IMR-90 (cell line): ENCODE measurements around the gene ITPKB. TPM values are rescaled to one million over a fixed set of nuclear protein-coding genes. Genes with fewer than 3 reads are reported as not detected.

Experiments
- ATAC-seq: fragments of 200-7000 bp; cut with Tn5 transposase; 2 replicates; pipeline ENCODE4 v1.9.1; 2020; ENCODE audit warnings: low read depth, mild to moderate bottlenecking, moderate library complexity
- BruUV-seq: library from RNA; stranded (reverse); fragments of 400-500 nt; replicated peaks from 2 replicates; lab custom pipeline; 2021; lab: Mats Ljungman, UMichigan
- CTCF ChIA-PET: fragments of 300-600 bp; formaldehyde crosslinking; extraction: SDS; loops from one replicate; lab custom pipeline; 2021; ENCODE audit warnings: antibody characterized with exemption; lab: Yijun Ruan, JAX
- POLR2A ChIA-PET: fragments of 300-600 bp; sonication (Branson Sonifier 250); formaldehyde crosslinking; loops from one replicate; lab custom pipeline; 2022; ENCODE audit warnings: antibody characterized with exemption; ENCODE audit not compliant: unreplicated experiment; lab: Charles Lee
- DNase-seq: peaks from one replicate; pipeline ENCODE4 v3.0.0; 2013
- H2AFZ ChIP-seq: replicated peaks from 2 replicates; pipeline ENCODE3; 2013; ENCODE audit warnings: low read length, mild to moderate bottlenecking; ENCODE audit not compliant: poor library complexity
- H2AK5ac ChIP-seq: 2 replicates; pipeline ENCODE4 v1.6.1; 2013; ENCODE audit warnings: low read depth, low read length, inconsistent platforms
- H2AK9ac ChIP-seq: replicated peaks from 2 replicates; pipeline ENCODE3; 2013; ENCODE audit warnings: mild to moderate bottlenecking, low read depth, low read length, moderate library complexity; ENCODE audit not compliant: poor library complexity
- H2BK120ac ChIP-seq: 2 replicates; pipeline ENCODE4 v1.6.1; 2013; ENCODE audit warnings: low read depth, low read length, inconsistent platforms
- H2BK15ac ChIP-seq: 3 replicates; pipeline ENCODE4 v1.6.1; 2013; ENCODE audit warnings: low read depth, low read length, inconsistent platforms
- H2BK20ac ChIP-seq: 2 replicates; pipeline ENCODE4 v1.6.1; 2013; ENCODE audit warnings: low read depth, mild to moderate bottlenecking, inconsistent platforms, low read length, moderate library complexity
- H2BK5ac ChIP-seq: 2 replicates; pipeline ENCODE4 v1.6.1; 2013; ENCODE audit warnings: mild to moderate bottlenecking, low read depth, low read length, inconsistent platforms; ENCODE audit not compliant: poor library complexity, severe bottlenecking
- H3K14ac ChIP-seq: replicated peaks from 2 replicates; pipeline ENCODE4 v1.6.1; 2013; ENCODE audit warnings: low read depth, low read length, inconsistent platforms
- H3K18ac ChIP-seq: 2 replicates; pipeline ENCODE4 v1.6.1; 2013; ENCODE audit warnings: low read depth, low read length, control low read depth
- H3K23ac ChIP-seq: 2 replicates; pipeline ENCODE4 v1.6.1; 2013; ENCODE audit warnings: low read depth, low read length, inconsistent platforms
- H3K27ac ChIP-seq: 2 replicates; pipeline ENCODE4 v1.5.1; 2013; ENCODE audit warnings: mild to moderate bottlenecking, control low read depth, low read length; ENCODE audit not compliant: insufficient read depth
- H3K27me3 ChIP-seq: 2 replicates; pipeline ENCODE4 v1.6.1; 2013; ENCODE audit warnings: low read length; ENCODE audit not compliant: control insufficient read depth, insufficient read depth
- H3K36me3 ChIP-seq: 2 replicates; pipeline ENCODE4 v1.6.1; 2013; ENCODE audit warnings: low read length, mixed read lengths; ENCODE audit not compliant: control insufficient read depth, insufficient read depth
- H3K4ac ChIP-seq: 2 replicates; pipeline ENCODE4 v1.6.1; 2013; ENCODE audit warnings: low read depth, low read length, inconsistent platforms
- H3K4me1 ChIP-seq: 2 replicates; pipeline ENCODE4 v1.6.1; 2013; ENCODE audit warnings: low read length, mixed read lengths; ENCODE audit not compliant: control insufficient read depth, insufficient read depth
- H3K4me2 ChIP-seq: 2 replicates; pipeline ENCODE4 v1.6.1; 2013; ENCODE audit warnings: low read depth, mild to moderate bottlenecking, control low read depth, low read length, moderate library complexity
- H3K4me3 ChIP-seq: 2 replicates; pipeline ENCODE4 v1.5.1; 2013; ENCODE audit warnings: low read depth, mild to moderate bottlenecking, control low read depth, low read length, moderate library complexity; ENCODE audit not compliant: insufficient read depth
- H3K56ac ChIP-seq: 2 replicates; pipeline ENCODE4 v1.6.1; 2013; ENCODE audit warnings: low read length, inconsistent platforms; ENCODE audit not compliant: insufficient read depth; ENCODE audit errors: extremely low read depth
- H3K79me1 ChIP-seq, 2 experiments: 2 replicates each; pipeline ENCODE4 v1.6.1; 2013; ENCODE audit warnings: low read length in 2 of 2, inconsistent platforms in 1 of 2, low read depth in 1 of 2
- H3K9ac ChIP-seq: 2 replicates; pipeline ENCODE4 v1.6.1; 2013; ENCODE audit warnings: low read depth, low read length, control low read depth
- H3K9me1 ChIP-seq: 2 replicates; pipeline ENCODE4 v1.6.1; 2013; ENCODE audit warnings: low read length, inconsistent platforms; ENCODE audit not compliant: insufficient read depth
- H3K9me3 ChIP-seq: 2 replicates; pipeline ENCODE4 v1.6.1; 2013; ENCODE audit warnings: low read length; ENCODE audit not compliant: control insufficient read depth, insufficient read depth
- H4K20me1 ChIP-seq: 2 replicates; pipeline ENCODE4 v1.6.1; 2013; ENCODE audit warnings: low read length, inconsistent platforms; ENCODE audit not compliant: insufficient read depth
- H4K5ac ChIP-seq: 2 replicates; pipeline ENCODE4 v1.6.1; 2013; ENCODE audit warnings: mild to moderate bottlenecking, low read depth, low read length, control low read depth
- H4K8ac ChIP-seq, 2 experiments: 2 replicates each; pipeline ENCODE4 v1.6.1; 2013; ENCODE audit warnings: low read depth in 2 of 2, low read length in 2 of 2, control low read depth in 1 of 2, inconsistent platforms in 1 of 2
- H4K91ac ChIP-seq: 2 replicates; pipeline ENCODE4 v1.6.1; 2013; ENCODE audit warnings: low read depth, low read length, inconsistent platforms; ENCODE audit not compliant: insufficient read depth
- BHLHE40 ChIP-seq: fragments of 150-350 bp; IDR thresholded peaks from 2 replicates; pipeline ENCODE4 v1.6.1; 2016; ENCODE audit warnings: mild to moderate bottlenecking, low read depth, low read length
- CHD1 ChIP-seq: IDR thresholded peaks from 2 replicates; pipeline ENCODE4 v1.6.1; 2012; ENCODE audit warnings: low read depth, low read length, improper control_type of control experiment
- MXI1 ChIP-seq: IDR thresholded peaks from 2 replicates; pipeline ENCODE4 v1.6.1; 2012; ENCODE audit warnings: low read depth, mild to moderate bottlenecking, low read length, moderate library complexity, borderline replicate concordance
- POLR2A ChIP-seq: IDR thresholded peaks from 2 replicates; pipeline ENCODE4 v1.6.1; 2012; ENCODE audit warnings: mild to moderate bottlenecking, low read depth, low read length
- RAD21 ChIP-seq: IDR thresholded peaks from 2 replicates; pipeline ENCODE4 v1.6.1; 2012; ENCODE audit warnings: low read length, improper control_type of control experiment
- RCOR1 ChIP-seq: IDR thresholded peaks from 2 replicates; pipeline ENCODE4 v1.6.1; 2012; ENCODE audit warnings: mild to moderate bottlenecking, low read length, improper control_type of control experiment; ENCODE audit not compliant: insufficient replicate concordance
- RFX5 ChIP-seq: IDR thresholded peaks from 2 replicates; pipeline ENCODE4 v1.8.0; 2012; ENCODE audit warnings: low read depth, mild to moderate bottlenecking, low read length, moderate library complexity
- SMC3 ChIP-seq: fragments of 150-350 bp; IDR thresholded peaks from 2 replicates; pipeline ENCODE4 v1.6.1; 2016; ENCODE audit warnings: low read depth, mild to moderate bottlenecking, antibody characterized with exemption, low read length, moderate library complexity
- USF2 ChIP-seq: fragments of 150-350 bp; IDR thresholded peaks from 2 replicates; pipeline ENCODE4 v1.6.1; 2017; ENCODE audit warnings: mild to moderate bottlenecking, antibody characterized with exemption, low read length, low read depth
- WGBS, 2 experiments: methylation state at CpG; one replicate each; pipeline versions ENCODE4 v1.1.5 to v1.1.7; 2013; ENCODE audit warnings: missing lambda C conversion rate in 2 of 2; ENCODE audit not compliant: insufficient read length in 1 of 2; ENCODE audit errors: extremely low coverage in 2 of 2; 5-methylcytosine and 5-hydroxymethylcytosine counted together
- dilution Hi-C: fragments of 300-500 bp; cut with HindIII; formaldehyde crosslinking; loops from one replicate; pipeline ENCODE4 v1.14.3; 2018; ENCODE audit warnings: low sequenced_read_pairs; ENCODE audit not compliant: unreplicated experiment
- in situ Hi-C: fragments of 300-500 bp; cut with MboI; formaldehyde crosslinking; loops from 3 replicates; pipeline ENCODE4 v1.14.3; 2019; ENCODE audit warnings: low sequenced_read_pairs, inconsistent platforms, mixed read lengths
- intact Hi-C: fragments of 100-400 bp; cut with micrococcal nuclease; formaldehyde crosslinking; loops from 2 replicates; pipeline ENCODE4 v1.10.0; 2022
- polyA plus RNA-seq, 3 experiments: library from polyadenylated mRNA; depleted of rRNA; stranded (reverse); fragments of >200 nt; gene quantifications; 2 replicates each; pipeline ENCODE4 v1.2.3, GENCODE V29; 2012; ENCODE audit warnings: low replicate concordance in 1 of 3
- total RNA-seq: library from RNA; depleted of rRNA; stranded (reverse); fragments of >200 nt; gene quantifications from 2 replicates; pipeline ENCODE4 v1.2.3, GENCODE V29; 2012
- TF ChIP-seq, protein P1 (sequence below): fragments of 150-350 bp; IDR thresholded peaks from 2 replicates; pipeline ENCODE4 v1.6.1; 2016; ENCODE audit warnings: low read depth, mild to moderate bottlenecking, low read length, moderate library complexity, borderline replicate concordance
- TF ChIP-seq, protein P2 (sequence below): conservative IDR thresholded peaks from 2 replicates; pipeline ENCODE4 v1.5.1; 2012; ENCODE audit warnings: mild to moderate bottlenecking, low read depth, low read length, improper control_type of control experiment

ITPKB gene
- total and polyA plus RNA-seq, 2 of the 4 experiments (the other 2 are of a cell fraction) = 0.72 to 1.4 TPM

GRCh38 chr1:226737819-226738420 is 1.2 kb downstream of the ITPKB start:
- Histone ChIP-seq H3K9ac (peak overlapping the region; percentile 89), H3K18ac (no peak overlapping the region), H2AK9ac (peak overlapping the region; percentile 58), H2AFZ (peak overlapping the region; percentile 94), H4K8ac (peak overlapping the region; percentile 43 to 58; a peak in 3 of 4 replicates), H3K79me1 (no peaks in the 10 kb centered on the region; a peak in 1 of 4 replicates), H4K5ac (no peak overlapping the region), H3K14ac (peak overlapping the region; percentile 14), H3K27me3 (peaks cover 2% of the 10 kb centered on the region; the same call in 1 of the 2 replicates), H3K4me1 (peaks cover 2% of the 10 kb centered on the region; the same call in 1 of the 2 replicates), H3K4me3 (peak overlapping the region; percentile 70), H2BK5ac (no peak overlapping the region), H3K36me3 (peaks cover 9% of the 10 kb centered on the region; the same call in 1 of the 2 replicates), H3K23ac (peak overlapping the region; percentile 83), H3K4ac (peak overlapping the region; percentile 49), H3K9me3 (no peaks in the 10 kb centered on the region), H2BK15ac (no peak overlapping the region), H4K91ac (0 out of 2 replicates have a peak overlapping the region, but pooled peaks have one; percentile 8), H3K9me1 (no peaks in the 10 kb centered on the region), H4K20me1 (no peaks in the 10 kb centered on the region; the same call in 1 of the 2 replicates), H2AK5ac (no peak overlapping the region), H3K27ac (peak overlapping the region; percentile 10; the same call in 1 of the 2 replicates), H2BK20ac (no peak overlapping the region), H2BK120ac (peak overlapping the region; percentile 5; the same call in 1 of the 2 replicates), H3K4me2 (peak overlapping the region; percentile 95), H3K56ac (no peak overlapping the region)
- dilution Hi-C loops (no loop called here), intact Hi-C loops (loop anchor here (2.0 to 5.0 kb wide), 4 partner anchors 35 to 103 kb away; no protein-coding TSS in a partner anchor), in situ Hi-C loops (loop anchor here (10.0 kb wide), 1 partner anchor 103 kb away; no protein-coding TSS in a partner anchor)
- ATAC-seq = peak; percentile 55
- TF ChIP-seq USF2 (no peak), BHLHE40 (no peak), RCOR1 (no peak), SMC3 (no peak), CHD1 (no peak), RFX5 (no peak), RAD21 (no peak), POLR2A (no peak), MXI1 (no peak)
- TF ChIP-seq, protein P1, sequence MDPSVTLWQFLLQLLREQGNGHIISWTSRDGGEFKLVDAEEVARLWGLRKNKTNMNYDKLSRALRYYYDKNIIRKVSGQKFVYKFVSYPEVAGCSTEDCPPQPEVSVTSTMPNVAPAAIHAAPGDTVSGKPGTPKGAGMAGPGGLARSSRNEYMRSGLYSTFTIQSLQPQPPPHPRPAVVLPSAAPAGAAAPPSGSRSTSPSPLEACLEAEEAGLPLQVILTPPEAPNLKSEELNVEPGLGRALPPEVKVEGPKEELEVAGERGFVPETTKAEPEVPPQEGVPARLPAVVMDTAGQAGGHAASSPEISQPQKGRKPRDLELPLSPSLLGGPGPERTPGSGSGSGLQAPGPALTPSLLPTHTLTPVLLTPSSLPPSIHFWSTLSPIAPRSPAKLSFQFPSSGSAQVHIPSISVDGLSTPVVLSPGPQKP = no peak
- TF ChIP-seq, protein P2, sequence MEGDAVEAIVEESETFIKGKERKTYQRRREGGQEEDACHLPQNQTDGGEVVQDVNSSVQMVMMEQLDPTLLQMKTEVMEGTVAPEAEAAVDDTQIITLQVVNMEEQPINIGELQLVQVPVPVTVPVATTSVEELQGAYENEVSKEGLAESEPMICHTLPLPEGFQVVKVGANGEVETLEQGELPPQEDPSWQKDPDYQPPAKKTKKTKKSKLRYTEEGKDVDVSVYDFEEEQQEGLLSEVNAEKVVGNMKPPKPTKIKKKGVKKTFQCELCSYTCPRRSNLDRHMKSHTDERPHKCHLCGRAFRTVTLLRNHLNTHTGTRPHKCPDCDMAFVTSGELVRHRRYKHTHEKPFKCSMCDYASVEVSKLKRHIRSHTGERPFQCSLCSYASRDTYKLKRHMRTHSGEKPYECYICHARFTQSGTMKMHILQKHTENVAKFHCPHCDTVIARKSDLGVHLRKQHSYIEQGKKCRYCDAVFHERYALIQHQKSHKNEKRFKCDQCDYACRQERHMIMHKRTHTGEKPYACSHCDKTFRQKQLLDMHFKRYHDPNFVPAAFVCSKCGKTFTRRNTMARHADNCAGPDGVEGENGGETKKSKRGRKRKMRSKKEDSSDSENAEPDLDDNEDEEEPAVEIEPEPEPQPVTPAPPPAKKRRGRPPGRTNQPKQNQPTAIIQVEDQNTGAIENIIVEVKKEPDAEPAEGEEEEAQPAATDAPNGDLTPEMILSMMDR = no peak
- BruUV-seq = no TSS peak
- peak; percentile 43 for DNase-seq
- WGBS, 2 experiments = 2% methylated on average over 27 of the region's 49 CpGs; no CpG with 5 or more reads in 1 of the 2 experiments
- CTCF ChIA-PET = interaction anchor here (1.1 kb wide), 1 partner anchor 112 kb away, joined by 3 read pairs; no protein-coding TSS in a partner anchor
- POLR2A ChIA-PET = no interaction called here
